ENCODE measurements around the gene HIF1A. TPM values are rescaled to one million over a fixed set of nuclear protein-coding genes. Genes with fewer than 3 reads are reported as not detected.

Gene HIF1A
- total and polyA plus RNA-seq, 10 of the 15 experiments (the other 5 are each of a cell fraction or from before 2014, with no cell fraction given): 18.3 to 97.0 (median 75.3) TPM

GRCh38 chr14:61761959-61762786, 66.9 kb downstream of the HIF1A start, which contains the start of gene SNAPC1 (continued):
- no peak for TF ChIP-seq ATF7 (IDR thresholded peaks at IDR 0.05; ENCODE audit: low read depth)
- no peak for TF ChIP-seq IRF3 (IDR thresholded peaks at IDR 0.05)
- 0 out of 2 replicates have a peak, but pooled peaks have one; percentile 34 for TF ChIP-seq NFYB (IDR thresholded peaks at IDR 0.05; ENCODE audit: insufficient read depth, low read depth, low read length)
- no peak for TF ChIP-seq TCF7 (IDR thresholded peaks at IDR 0.05; ENCODE audit: borderline replicate concordance)
- TF ChIP-seq RAD21 (IDR thresholded peaks at IDR 0.05; ENCODE audit: insufficient read depth, low read depth, low read length): no peak
- TF ChIP-seq GABPA (IDR thresholded peaks at IDR 0.05; ENCODE audit: low read depth): peak; percentile 24; the same call in 1 of the 2 replicates
- TF ChIP-seq NR2C1 (IDR thresholded peaks at IDR 0.05): no peak
- TF ChIP-seq LARP7 (IDR thresholded peaks at IDR 0.05): peak; percentile 83
- peak; percentile 93 for TF ChIP-seq POLR2A (IDR thresholded peaks at IDR 0.05; ENCODE audit: low read depth, low read length)
- TF ChIP-seq EED (IDR thresholded peaks at IDR 0.05; ENCODE audit: low read depth): no peak
- no peak for TF ChIP-seq EP300 (IDR thresholded peaks at IDR 0.05; ENCODE audit: borderline replicate concordance in 1 of 2, control insufficient read depth in 1 of 2, low read depth in 2 of 2, low read length in 2 of 2)
- no peak for TF ChIP-seq ZNF207 (IDR thresholded peaks at IDR 0.05; ENCODE audit: borderline replicate concordance)
- TF ChIP-seq SUPT20H (IDR thresholded peaks at IDR 0.05; ENCODE audit: borderline replicate concordance, control insufficient read depth, low read depth, low read length): no peak
- TF ChIP-seq, protein P1, sequence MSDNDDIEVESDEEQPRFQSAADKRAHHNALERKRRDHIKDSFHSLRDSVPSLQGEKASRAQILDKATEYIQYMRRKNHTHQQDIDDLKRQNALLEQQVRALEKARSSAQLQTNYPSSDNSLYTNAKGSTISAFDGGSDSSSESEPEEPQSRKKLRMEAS (IDR thresholded peaks at IDR 0.05; ENCODE audit: low read depth, low read length): peak; percentile 84; the same call in 1 of the 2 replicates
- TF ChIP-seq BACH1 (IDR thresholded peaks at IDR 0.05; ENCODE audit: borderline replicate concordance): peak; percentile 43; the same call in 1 of the 2 replicates
- no peak for TF ChIP-seq RBBP5 (conservative IDR thresholded peaks at IDR 0.05)
- peak; percentile 63 to 91; a peak in 3 of 4 replicates for TF ChIP-seq BHLHE40 (IDR thresholded peaks at IDR 0.05; ENCODE audit: borderline replicate concordance in 1 of 2, low read depth in 2 of 2, low read length in 1 of 2)
- no peak for TF ChIP-seq USF2 (IDR thresholded peaks at IDR 0.05; ENCODE audit: borderline replicate concordance, low read depth, low read length)
- TF ChIP-seq FOXK2 (IDR thresholded peaks at IDR 0.05): no peak
- TF ChIP-seq, protein P2, sequence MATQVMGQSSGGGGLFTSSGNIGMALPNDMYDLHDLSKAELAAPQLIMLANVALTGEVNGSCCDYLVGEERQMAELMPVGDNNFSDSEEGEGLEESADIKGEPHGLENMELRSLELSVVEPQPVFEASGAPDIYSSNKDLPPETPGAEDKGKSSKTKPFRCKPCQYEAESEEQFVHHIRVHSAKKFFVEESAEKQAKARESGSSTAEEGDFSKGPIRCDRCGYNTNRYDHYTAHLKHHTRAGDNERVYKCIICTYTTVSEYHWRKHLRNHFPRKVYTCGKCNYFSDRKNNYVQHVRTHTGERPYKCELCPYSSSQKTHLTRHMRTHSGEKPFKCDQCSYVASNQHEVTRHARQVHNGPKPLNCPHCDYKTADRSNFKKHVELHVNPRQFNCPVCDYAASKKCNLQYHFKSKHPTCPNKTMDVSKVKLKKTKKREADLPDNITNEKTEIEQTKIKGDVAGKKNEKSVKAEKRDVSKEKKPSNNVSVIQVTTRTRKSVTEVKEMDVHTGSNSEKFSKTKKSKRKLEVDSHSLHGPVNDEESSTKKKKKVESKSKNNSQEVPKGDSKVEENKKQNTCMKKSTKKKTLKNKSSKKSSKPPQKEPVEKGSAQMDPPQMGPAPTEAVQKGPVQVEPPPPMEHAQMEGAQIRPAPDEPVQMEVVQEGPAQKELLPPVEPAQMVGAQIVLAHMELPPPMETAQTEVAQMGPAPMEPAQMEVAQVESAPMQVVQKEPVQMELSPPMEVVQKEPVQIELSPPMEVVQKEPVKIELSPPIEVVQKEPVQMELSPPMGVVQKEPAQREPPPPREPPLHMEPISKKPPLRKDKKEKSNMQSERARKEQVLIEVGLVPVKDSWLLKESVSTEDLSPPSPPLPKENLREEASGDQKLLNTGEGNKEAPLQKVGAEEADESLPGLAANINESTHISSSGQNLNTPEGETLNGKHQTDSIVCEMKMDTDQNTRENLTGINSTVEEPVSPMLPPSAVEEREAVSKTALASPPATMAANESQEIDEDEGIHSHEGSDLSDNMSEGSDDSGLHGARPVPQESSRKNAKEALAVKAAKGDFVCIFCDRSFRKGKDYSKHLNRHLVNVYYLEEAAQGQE (IDR thresholded peaks at IDR 0.05; ENCODE audit: low read depth, low read length): no peak
- TF ChIP-seq CBFB (IDR thresholded peaks at IDR 0.05; ENCODE audit: low read depth): no peak
- TF ChIP-seq SMAD1 (IDR thresholded peaks at IDR 0.05; ENCODE audit: low read depth, partially characterized antibody): peak; percentile 60
- TF ChIP-seq PAX5 (IDR thresholded peaks at IDR 0.05; ENCODE audit: borderline replicate concordance, low read depth, low read length): no peak
- no peak for TF ChIP-seq KLF5 (IDR thresholded peaks at IDR 0.05; ENCODE audit: partially characterized antibody)
- TF ChIP-seq ZNF24 (IDR thresholded peaks at IDR 0.05): no peak
- TF ChIP-seq TAF1 (IDR thresholded peaks at IDR 0.05; ENCODE audit: borderline replicate concordance, low read depth, low read length): no peak

Data from GM12878 (cell line).